ENCODE results near the gene MNAT1.
"Not testable (repeated sequence)": the region's sequence is repeated elsewhere in the genome, so short reads cannot be mapped to it uniquely, and the experiment has no call there.

MNAT1 gene

DNA sequence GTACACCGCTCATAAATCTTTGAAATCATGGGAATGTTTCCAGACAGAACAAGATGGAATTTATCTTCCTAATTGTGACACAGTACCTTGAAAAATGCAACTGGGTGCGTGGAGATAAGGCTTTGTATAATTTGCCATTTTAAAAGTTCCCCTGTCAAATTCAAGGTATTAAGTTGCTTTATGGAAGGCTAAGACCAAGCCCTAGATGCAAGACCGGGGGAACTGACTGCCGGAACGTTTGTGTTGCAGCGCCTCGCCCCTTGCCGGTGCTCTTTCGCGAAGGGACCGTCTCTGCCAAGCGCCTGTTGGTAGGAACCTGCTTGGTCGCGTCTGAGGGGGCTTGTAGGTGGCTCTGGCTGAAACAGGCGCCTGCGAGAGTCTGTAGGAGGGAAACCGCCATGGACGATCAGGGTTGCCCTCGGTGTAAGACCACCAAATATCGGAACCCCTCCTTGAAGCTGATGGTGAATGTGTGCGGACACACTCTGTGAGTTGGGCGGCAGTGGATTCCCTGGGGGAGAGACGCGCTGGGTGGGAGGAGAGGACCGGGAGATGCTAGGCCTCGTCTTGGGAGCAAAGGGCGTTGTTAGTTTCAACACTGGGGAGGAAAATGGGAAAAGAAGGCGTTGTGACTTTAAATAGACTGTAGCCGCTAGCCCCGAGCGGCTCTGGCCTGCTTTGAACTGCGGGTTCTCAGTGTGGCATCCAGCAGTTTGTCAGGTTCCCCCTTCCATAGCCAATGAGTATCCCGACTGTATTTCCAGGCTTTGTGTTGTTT lies at the start of gene MNAT1:
MNAT1 (plus strand) TSS at position 297 of the 778 bp plus-strand sequence; CDS start at position 399, 102 bp downstream.
- peak; percentile 95 for DNase-seq

DNA sequence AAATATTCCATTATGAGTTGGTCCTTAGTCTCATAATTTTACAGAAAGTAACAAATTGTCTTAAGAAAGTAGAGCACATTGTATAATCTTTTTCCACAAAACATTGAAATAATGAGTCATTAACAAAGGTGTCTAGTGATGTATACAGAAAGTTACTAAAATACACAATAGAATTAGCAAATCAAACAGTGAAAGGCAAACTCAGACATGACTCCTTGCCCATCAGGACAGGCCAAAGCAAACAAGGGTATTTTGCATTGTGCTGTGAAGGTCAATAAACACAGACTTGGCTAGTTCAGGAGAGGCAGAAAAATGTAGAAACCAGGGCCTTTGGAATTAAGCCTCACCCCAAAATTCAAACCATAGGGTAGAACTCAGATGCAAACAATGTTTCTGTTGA lies 47.7 kb upstream of the MNAT1 start:
- DNase-seq: no peak

DNA sequence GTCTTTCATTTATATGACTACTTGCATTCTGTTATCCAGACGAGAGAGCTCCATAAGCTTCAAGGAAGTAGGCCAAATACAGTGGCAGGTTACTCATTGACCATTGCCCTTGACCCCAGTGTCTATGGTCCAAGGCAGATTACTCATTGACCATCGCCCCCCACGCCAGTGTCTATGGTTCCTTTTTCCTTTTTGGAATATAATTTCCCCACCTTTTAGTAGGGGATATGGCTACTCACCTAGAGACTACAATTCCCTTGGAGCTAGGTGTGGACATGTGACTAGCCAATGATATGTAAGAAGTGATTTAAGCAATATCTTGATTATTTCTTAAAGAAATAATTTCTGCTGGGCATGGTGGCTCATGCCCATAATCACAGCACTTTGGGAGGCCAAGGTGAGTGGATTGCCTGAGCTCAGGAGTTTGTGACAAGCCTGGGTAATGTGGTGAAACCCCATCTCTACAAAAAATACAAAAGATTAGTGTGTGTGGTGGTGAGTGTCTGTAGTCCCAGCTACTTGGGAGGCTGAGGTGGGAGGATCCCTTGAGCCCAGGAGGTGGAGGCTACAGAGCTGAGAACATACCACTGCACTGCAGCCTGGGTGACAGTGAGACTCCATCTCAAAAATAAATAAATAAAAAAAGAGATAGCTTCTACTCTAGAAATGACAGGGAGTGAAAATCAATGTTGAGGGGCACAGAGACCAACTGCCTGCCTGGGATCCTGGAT lies 43.0 kb upstream of the MNAT1 start:
- no peak for DNase-seq

DNA sequence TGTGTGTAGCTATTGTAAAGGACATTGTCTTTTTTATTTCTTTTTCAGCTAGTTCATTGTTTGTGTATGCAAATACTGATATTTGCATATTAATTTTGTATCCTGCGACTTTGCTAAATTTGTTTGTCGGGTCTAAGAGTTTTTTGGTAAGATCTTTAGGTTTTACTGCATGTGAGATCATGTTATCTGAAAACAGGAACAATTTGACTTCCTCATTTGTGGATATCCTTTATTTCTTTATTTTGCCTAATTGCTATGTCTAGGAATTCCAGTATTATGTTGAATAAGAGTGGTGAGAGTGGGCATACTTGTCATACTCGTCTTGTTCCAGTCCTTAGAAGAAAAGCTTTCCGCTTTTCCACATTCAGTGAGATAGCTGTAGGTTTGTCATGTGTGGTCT lies 39.2 kb upstream of the MNAT1 start:
- no peak for DNase-seq

DNA sequence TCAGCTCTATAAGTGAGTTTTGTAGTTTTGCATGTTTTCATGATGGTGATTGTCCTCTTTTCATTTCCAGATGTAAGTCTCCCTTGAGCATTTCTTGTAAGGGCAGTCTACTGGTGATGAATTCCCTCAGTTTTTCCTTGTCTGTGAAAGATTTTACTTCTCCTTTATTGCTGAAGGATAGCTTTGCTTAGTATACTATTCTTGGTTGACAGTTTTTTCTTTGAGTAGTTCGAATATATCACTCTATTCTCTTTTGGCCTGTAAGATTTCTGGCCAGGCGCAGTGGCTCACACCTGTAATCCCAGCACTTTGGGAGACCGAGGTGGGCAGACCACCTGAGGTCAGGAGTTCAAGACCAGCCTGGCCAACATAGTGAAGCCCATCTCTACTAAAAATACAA lies 34.0 kb upstream of the MNAT1 start:
- no peak for DNase-seq

DNA sequence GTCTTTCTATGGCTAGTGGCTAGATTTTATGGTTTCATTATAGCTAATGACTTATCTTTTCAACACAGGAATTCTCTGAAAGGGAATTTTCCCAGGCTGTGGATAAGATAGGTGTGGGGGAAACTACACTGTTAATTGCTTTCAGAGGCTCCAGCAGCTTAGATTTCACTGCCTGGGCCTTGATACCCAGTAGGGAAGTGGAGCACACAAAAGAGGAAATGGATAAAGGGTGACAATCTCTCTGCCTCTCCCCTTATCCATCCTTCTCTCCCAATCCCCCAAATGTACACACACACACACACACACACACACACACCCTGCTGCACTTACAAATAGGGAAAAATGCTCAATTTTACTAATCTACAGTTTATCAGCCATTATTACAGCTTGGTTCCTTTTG lies 29.5 kb upstream of the MNAT1 start:
- no peak for DNase-seq

DNA sequence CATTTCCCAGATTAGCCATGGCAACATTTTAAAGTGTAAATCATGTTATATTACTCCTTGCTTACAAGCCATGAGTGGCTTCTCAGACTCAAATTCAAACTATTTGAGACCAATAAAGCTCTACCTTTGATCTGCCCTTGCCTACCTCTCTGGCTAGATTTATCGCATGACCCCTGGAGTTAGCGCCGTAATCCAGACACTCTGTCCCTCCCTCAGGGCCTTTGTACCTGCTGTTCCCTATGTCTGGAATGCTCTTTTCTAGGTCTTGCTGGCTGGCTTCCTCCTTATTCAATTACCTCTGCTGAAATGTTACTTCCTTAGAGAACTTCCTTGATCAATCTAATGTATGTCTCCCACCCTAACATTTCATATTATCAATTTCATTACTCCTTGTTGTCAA lies 26.7 kb upstream of the MNAT1 start:
- no peak for DNase-seq

DNA sequence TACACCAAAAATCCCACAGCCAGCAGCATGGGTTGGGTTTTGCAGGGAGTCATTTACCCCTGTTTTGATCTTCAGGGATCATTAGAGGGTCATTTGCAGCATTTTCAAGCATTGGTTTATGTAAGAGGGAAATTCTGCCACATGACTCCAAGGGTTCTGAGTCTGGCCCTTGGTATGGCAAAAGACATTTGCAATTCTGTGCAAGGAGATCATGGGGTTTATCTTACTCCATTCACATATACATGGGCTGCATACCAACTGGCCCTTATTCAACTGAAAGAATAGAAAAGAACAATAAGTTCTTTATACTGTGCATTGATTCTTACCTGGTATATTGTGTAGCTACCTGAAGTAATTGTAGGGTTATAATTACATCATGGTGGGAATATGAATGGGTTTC lies 24.1 kb upstream of the MNAT1 start:
- no peak for DNase-seq

DNA sequence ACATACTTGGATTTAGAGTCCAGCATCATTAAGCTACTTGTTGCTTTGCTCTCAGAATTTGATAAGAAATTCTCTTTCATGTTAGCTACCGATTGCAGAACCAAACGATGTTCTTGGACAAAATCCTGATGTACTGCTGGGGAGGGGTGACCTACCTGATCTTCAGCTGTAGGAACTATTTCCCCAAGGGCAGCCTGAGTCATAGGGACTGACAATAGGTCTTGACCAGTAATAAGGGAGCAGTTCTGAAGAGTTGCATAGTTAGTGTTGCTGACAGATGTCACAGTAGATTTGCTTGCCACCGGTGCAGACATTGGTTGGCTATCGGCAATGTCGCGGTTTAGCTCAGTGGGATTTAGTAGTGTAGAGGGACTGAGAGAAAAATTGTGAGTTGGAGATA lies 21.0 kb upstream of the MNAT1 start:
- no peak for DNase-seq

DNA sequence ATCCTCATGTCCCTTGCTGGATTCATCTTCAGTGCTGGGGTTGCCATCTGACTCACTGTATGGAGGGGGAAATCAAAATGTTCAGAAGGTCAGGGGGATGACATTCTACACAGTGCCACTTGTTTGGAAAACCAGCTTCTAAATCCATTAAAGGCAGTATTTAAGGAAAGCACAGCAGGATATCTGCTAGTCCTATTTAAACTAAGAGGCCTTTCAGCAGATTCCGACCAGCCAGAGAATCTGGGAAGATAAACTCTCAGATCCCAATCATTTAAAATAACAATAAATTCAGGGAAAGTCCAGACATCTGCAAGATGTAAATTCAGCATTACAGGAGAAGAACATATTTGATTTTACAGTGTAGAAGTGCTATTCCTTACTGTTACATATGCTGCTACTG lies 14.2 kb upstream of the MNAT1 start:
- DNase-seq: no peak

DNA sequence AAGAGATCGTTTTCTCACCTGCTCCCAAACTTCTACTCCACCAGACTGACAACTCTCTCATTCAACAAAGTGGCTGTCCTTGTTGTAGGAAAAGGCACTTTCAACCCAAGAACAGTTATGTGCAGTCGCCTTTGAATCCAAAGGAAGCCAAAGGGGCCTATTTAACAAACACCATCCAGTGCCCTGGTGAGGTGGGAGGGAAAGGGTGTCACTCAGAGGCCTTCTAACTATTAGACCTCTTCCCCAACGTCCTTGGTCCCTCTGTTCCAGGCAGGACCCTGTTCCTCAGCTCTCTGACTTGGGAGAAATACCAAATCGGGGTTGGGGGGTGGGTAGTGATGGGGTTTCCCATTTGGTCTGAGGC lies 13.6 kb upstream of the MNAT1 start:
- DNase-seq: no peak

DNA sequence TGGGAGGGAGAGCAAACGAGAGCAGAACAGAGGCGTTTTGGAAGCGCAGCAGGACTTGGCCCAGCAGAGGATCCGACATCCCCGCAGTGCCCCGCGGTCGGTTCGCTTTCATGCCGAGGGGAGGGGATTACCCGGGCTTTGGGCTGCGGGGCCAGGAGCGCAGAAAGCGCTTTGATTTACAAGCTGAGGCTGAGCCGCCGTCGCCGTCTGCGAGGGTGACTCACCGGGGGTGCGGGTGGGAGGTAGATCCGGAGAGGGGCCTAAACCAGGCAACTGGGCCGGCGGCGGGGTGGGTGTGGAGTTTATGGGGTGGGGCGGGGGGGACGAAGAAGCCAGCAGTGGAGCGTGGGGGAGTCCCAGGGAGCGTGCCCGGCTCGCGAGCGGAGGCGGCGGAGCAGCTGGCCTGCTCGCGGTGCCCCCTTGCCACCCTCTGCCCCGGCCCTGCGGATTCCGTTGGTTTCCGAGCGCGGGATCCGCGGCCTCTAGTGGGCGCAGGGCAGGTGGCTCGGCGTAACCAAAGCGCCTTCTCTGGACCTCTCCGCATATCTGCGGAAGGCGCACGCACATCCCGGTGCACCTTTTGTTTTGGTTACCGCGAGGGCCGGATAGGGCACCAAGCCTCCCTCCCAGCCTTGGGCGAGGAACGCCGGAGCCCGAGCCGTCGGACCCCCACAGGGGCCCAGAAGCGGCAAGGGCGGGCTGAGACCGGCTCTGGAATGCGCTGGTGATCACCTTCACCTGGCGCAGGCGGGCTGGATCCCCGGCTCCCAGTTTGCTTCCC lies 13.0 kb upstream of the MNAT1 start:
- peak; percentile 70 for DNase-seq

DNA sequence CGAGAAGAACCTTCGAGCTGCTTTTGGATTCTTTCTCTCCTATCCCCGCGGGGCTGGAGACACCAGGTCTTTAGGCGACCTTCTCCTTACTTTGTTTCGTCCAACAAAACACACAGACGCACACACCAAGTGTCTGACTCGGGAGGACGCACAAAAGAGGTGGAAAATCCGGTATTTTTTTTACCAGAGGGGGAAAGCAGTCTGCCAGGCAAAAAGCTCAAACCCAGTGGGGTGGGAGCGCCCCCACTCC lies 12.5 kb upstream of the MNAT1 start:
- DNase-seq: no peak

DNA sequence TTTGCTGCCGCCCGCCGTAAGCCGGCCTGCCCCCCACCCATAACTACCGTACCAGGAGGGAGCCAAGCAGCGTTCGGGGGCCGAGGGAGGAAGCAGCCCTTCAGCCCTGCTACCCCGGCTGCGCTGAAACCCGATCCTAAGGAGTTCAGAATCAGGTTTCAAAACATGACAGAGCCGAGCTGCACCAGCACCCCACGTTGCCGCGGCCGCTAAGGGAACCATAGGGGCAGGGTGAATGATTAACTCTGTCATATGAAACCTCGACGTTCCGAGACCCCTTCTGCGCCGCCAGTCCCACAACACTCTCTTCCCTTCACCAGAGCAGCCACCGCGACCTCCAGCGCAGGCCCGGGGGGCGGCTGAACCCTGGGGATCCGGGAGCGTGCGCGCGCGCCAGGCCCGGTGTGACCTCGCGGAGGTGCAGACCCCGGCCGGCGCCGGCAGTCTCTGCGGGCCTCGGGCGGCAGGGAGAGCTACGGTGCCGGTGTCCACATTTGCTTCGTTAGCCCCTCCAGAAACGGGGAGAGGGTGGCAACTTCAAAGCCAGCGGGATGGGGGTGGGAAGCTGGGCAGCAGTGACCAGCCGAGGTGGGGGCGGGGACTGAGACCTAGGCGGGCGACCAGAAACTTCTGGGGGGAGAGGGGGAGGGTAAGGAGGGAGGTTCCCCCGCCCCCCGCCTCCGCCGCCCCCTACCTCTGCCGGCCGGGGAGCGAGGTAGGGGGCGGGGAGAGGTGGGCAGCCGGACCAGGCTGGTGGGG lies 12.0 kb upstream of the MNAT1 start:
- DNase-seq: peak; percentile 80

DNA sequence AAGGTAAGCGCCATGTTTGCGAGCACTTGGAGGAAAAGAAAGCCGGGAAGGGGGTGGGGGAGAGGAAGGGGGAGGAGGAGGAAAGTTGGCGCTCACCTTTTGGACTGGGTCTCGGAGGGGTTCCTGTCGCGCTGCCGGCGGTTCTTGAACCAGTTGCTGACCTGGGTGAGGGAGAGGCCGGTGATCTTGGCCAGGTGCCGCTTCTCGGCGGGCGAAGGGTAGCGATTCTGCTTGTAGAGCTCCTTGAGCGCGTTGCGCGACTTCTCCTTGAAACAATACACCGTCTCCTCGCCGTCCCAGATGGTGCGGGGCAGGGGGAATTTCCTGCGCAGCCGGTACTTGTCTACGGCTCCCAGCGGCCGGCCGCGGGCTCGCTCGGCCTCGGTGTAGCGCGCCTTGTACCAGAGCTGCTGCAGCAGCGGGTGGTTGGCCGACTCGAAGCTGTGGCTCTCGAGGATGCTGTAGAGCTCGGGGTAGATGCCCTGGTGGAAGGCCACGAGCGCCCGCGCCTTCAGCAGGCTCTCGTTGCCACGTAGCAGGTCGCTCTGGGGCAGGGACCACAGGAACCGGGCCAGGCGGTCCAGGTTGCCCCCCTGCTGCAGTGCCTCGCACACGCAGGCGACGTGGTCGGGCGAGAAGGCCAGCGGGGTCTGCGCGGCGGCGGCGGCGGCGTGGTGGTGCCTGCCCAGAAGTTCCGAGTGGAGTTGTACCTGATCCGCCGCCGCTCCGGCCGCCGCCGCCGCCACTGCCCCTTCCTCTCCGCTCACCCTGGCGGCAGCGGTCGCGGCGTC lies 11.2 kb upstream of the MNAT1 start:
- peak; percentile 85 for DNase-seq

DNA sequence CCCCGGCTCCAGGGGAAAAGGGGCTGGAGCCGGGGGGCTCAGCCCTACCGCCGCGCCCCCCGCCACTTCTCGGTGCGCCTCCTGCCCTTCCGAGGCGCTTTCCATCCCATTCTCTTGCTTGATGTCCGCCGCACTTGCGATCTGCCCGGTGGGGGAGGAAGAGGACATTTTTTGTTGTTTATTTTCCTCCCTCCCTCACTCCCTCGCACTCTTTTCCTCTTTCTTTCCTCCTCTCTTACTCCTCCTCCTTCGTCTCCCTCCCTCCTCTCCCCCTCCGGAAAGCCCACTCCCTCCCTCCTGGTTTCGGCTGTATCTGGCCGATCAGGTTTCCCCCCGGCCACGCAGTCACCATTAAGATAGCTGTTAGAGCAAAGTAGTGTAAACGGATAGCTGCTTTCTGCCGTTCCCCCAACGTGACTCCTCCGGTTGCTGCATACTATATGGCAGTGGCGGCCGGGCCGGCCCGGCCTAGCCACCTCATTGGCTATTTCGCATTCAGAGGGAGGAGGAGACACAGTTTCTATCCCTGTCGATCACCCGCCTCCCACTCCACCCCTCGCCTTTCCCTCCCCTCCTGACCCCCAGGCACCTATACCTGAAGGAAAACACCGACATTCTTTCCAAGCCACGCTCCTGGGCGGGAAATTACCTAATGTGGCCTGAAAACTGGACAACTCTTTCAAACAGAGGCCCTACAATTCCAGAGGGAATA lies 10.5 kb upstream of the MNAT1 start, which contains the start of gene SIX4:
SIX4 (minus strand) TSS at position 445 of the 712 bp plus-strand sequence; CDS start at position 168, 277 bp downstream.
- DNase-seq: peak; percentile 88

DNA sequence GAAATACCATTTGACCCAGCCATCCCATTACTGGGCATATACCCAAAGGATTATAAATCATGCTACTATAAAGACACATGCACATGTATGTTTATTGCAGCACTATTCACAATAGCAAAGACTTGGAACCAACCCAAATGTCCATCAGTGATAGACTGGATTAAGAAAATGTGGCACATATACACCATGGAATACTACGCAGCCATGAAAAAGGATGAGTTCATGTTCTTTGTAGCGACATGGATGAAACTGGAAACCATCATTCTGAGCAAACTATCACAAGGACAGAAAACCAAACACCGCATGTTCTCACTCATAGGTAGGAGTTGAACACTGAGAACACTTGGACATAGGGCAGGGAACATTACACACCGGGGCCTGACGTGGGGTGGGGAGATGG lies 3.3 kb upstream of the MNAT1 start:
- DNase-seq: not testable (repeated sequence)

DNA sequence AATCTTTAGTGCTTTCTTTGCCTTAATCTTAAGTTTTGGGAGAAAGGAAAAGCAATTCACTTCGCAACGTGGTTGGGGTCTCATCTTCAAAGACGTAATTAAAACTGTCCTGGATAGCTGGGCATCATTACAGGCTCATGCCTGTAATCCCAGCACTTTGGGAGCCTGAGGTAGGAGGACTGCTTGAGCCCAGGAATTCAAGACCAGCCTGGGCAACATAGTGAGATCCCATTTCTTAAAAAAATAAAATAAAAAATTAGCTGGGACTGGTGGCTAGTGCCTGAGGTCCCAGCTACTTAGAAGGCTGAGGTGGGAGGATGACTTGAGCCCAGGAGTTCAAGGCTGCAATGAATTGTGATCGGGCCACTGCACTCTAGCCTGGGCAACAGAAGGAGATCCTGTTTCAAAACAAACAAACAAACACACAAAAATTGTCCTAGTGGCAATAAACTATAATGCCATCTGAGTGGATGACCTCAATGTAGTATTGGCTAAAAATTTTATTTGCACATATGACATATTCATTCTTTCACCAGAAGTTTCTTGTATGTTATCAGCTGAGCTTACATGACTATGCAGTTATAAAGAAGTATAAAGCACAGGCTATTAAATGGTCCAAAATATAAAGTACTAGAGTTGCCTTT lies 1.6 kb upstream of the MNAT1 start:
- no peak for DNase-seq

DNA sequence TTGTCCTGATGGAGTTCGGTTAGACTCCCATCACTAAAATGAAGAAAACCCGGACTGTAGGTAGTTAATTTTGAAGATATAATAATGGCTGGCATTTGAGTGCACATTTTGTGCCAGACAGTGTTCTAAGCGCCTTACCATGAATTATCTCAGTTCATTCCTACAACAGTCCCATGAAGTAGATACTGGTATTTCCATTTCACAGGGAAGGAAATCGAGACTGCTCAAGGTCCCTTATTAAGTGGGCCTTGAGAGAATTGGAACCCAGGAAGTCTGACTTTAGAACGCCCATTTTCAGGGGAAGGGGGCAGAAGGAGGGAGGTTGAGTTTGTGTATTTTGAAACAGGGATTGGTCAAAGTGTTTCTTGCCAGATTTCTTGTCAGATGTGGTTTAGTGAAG lies 855 bp downstream of the MNAT1 start:
- DNase-seq: no peak

DNA sequence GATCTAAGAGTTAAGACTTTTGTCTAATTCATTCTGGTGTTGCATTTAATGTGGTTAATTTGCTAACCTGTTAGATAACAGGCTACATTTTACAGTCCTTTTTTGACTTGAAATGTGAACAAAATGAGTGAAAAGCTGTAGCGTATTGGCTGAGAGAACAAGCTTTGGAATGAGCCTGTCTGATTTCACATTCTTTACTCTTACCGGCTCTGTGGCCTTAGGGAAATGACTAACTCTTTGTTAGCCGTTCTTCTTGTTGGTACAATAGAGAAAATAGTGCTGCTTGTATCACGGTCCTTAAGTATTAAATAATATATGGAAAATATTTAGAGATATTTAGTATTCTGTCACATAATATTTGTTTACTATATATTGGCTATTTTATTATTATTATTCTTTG lies 1.9 kb downstream of the MNAT1 start:
- peak; percentile 36 for DNase-seq

DNA sequence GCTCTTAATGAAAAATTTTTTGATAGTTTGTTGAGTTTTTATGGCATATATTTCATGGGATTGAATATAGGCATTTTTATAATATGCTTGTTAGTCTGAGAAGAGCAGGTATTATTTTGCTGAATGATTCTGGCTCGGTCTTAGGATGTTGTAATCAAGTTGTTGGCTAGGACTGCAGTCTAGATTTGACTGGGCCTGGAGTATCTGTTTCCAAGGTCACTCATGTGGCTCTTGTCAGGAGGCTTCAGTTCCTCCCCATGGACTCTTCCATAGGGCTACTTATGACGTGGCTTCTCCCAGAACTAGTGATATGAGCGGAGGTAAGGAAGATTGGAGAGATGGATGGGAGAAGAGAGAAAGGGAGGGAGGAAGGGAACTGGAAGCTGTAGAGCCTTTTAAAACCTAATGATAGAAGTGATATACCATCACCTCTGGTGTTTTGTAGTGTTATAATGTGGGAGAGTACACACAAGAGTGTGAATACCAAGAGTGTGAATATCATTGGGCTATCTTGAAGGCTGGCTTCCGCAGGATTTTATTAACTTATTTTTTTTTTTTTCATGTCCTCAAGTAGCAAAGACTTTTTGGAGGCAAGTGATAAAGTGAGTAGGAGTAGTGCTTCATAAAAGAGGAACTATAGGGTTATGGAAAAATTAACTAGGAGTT lies 4.4 kb downstream of the MNAT1 start:
- DNase-seq: no peak
